ENCODE measurements around the gene ISLR2. TPM values are rescaled to one million over a fixed set of nuclear protein-coding genes. Genes with fewer than 3 reads are reported as not detected.
"Not testable (repeated sequence)": the region's sequence is repeated elsewhere in the genome, so short reads cannot be mapped to it uniquely, and the experiment has no call there.

Gene ISLR2
- total RNA-seq: under 0.01 and 0.25 TPM in 2 replicates

GRCh38 chr15:74130155-74130848, at the start of gene ISLR2:
Gene ISLR2 (plus strand): TSS chr15:74130586. CDS start chr15:74132755, 2,169 bp downstream.
- DNase-seq (ENCODE audit: low read depth in 2 of 2): peak in 1 of 2 donors; percentile 21

GRCh38 chr15:74082450-74082849, 47.9 kb upstream of the ISLR2 start, which contains the start of gene GOLGA6A:
Gene GOLGA6A (minus strand): TSS chr15:74082550. CDS start chr15:74082509, 41 bp downstream.
- DNase-seq (ENCODE audit: low read depth in 2 of 2): not testable (repeated sequence)

GRCh38 chr15:74094567-74094966, 35.8 kb upstream of the ISLR2 start:
- DNase-seq (ENCODE audit: low read depth in 2 of 2): not testable (repeated sequence)

- DNase-seq (ENCODE audit: low read depth in 2 of 2): not testable (repeated sequence)
Observed at GRCh38 chr15:74095610-74096009, 34.8 kb upstream of the ISLR2 start.

- not testable (repeated sequence) for DNase-seq (ENCODE audit: low read depth in 2 of 2)
Observed at GRCh38 chr15:74096753-74097474, 33.5 kb upstream of the ISLR2 start.

- DNase-seq (ENCODE audit: low read depth in 2 of 2): peak; percentile 77 to 82
Observed at GRCh38 chr15:74099963-74100733, 30.2 kb upstream of the ISLR2 start.

GRCh38 chr15:74108111-74108510, 22.3 kb upstream of the ISLR2 start:
- no peak for DNase-seq (ENCODE audit: low read depth in 2 of 2)

- not testable (repeated sequence) for DNase-seq (ENCODE audit: low read depth in 2 of 2)
Observed at GRCh38 chr15:74108611-74109010, 21.8 kb upstream of the ISLR2 start.

GRCh38 chr15:74109713-74110112, 20.7 kb upstream of the ISLR2 start:
- DNase-seq (ENCODE audit: low read depth in 2 of 2): no peak

GRCh38 chr15:74120426-74120825, 10.0 kb upstream of the ISLR2 start:
- DNase-seq (ENCODE audit: low read depth in 2 of 2): no peak

- DNase-seq (ENCODE audit: low read depth in 2 of 2): no peak
Observed at GRCh38 chr15:74121039-74121438, 9.3 kb upstream of the ISLR2 start.

- no peak for DNase-seq (ENCODE audit: low read depth in 2 of 2)
Observed at GRCh38 chr15:74121858-74122257, 8.5 kb upstream of the ISLR2 start.

GRCh38 chr15:74122403-74123130, 7.8 kb upstream of the ISLR2 start:
- DNase-seq (ENCODE audit: low read depth in 2 of 2): no peak

- DNase-seq (ENCODE audit: low read depth in 2 of 2): no peak
Observed at GRCh38 chr15:74123131-74123429, 7.3 kb upstream of the ISLR2 start.

- DNase-seq (ENCODE audit: low read depth in 2 of 2): no peak
Observed at GRCh38 chr15:74123658-74124057, 6.7 kb upstream of the ISLR2 start.

- DNase-seq (ENCODE audit: low read depth in 2 of 2): no peak
Observed at GRCh38 chr15:74124196-74124595, 6.2 kb upstream of the ISLR2 start.

GRCh38 chr15:74124759-74125158, 5.6 kb upstream of the ISLR2 start:
- DNase-seq (ENCODE audit: low read depth in 2 of 2): no peak

- peak; percentile 58 to 84 for DNase-seq (ENCODE audit: low read depth in 2 of 2)
Observed at GRCh38 chr15:74127255-74127953, 3.0 kb upstream of the ISLR2 start.

GRCh38 chr15:74127954-74128784, 2.2 kb upstream of the ISLR2 start:
- peak in 1 of 2 donors; percentile 23 for DNase-seq (ENCODE audit: low read depth in 2 of 2)
